Keratinocyte (primary cell): Measurements from ENCODE around the gene SEZ6L2.

Experiments used
- EZH2 ChIP-seq: IDR thresholded peaks from one replicate; pipeline ENCODE4 v1.6.1; 2012; ENCODE audit warnings: inconsistent platforms, mild to moderate bottlenecking, low read length, moderate library complexity
- TF ChIP-seq, protein P1 (sequence below), 3 experiments: IDR thresholded peaks in 1 of 3; conservative IDR thresholded peaks in 1 of 3; optimal IDR thresholded peaks in 1 of 3; 2 replicates in 2 of 3; 3 replicates in 1 of 3; pipeline versions ENCODE3 to v1.5.1; 2011; ENCODE audit warnings: low read length in 3 of 3, mild to moderate bottlenecking in 3 of 3, moderate library complexity in 2 of 3, control low read depth in 1 of 3, inconsistent platforms in 1 of 3; ENCODE audit not compliant: insufficient read depth in 2 of 3; ENCODE audit errors: extremely low read depth in 1 of 3

DNA sequence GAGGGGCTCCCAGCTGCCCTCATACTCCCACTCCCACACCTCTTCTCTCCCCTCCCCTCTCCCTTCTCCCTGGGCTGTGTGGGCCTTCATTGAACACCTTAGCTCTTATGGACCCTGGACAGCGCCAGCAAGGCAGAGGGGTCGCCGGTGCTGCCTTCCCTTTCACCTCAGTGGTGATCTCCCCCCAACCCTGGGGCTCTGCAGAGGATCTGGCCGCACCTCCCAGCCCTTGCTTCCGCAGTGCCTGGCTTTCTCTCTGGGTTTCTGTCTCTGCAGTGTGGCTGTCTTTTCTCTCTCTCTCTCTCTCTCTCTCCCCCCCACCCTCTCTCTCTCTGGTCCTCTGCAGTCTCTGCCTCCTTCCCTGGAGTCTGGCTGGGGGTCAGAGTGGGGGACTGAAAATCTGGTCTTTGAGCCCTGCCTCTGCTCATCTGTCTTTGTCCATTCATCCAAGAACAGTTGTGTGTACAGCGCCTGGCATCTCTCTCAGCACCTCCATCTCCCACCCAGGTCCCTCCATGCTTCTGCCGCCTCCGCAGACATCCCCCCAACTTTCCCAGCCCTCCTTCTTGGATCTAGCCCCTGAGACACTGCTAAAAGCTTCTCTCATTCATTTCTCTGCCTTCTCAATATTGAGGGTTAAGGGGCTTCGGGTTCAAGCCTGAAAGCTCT lies 1.1 kb downstream of the SEZ6L2 start:
- TF ChIP-seq, protein P1, sequence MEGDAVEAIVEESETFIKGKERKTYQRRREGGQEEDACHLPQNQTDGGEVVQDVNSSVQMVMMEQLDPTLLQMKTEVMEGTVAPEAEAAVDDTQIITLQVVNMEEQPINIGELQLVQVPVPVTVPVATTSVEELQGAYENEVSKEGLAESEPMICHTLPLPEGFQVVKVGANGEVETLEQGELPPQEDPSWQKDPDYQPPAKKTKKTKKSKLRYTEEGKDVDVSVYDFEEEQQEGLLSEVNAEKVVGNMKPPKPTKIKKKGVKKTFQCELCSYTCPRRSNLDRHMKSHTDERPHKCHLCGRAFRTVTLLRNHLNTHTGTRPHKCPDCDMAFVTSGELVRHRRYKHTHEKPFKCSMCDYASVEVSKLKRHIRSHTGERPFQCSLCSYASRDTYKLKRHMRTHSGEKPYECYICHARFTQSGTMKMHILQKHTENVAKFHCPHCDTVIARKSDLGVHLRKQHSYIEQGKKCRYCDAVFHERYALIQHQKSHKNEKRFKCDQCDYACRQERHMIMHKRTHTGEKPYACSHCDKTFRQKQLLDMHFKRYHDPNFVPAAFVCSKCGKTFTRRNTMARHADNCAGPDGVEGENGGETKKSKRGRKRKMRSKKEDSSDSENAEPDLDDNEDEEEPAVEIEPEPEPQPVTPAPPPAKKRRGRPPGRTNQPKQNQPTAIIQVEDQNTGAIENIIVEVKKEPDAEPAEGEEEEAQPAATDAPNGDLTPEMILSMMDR (optimal IDR thresholded peaks at IDR 0.05 in 1 of 3, IDR thresholded peaks at IDR 0.05 in 1 of 3, conservative IDR thresholded peaks at IDR 0.05 in 1 of 3; ENCODE audit: extremely low read depth in 1 of 3, insufficient read depth in 2 of 3, low read length in 3 of 3), result no peak
- no peak for TF ChIP-seq EZH2
